Peyer's patch (tissue), 4 donors: ENCODE data around the gene POU2AF1.

Experiments
- CTCF ChIP-seq, 6 experiments: fragments of 450-650 bp in 4 of 6; fragments of 200-600 bp in 2 of 6; sonication (generic) in 1 of 6; IDR thresholded peaks; one replicate each; pipeline ENCODE4 v1.5.1; 2017 to 2019; ENCODE audit warnings: antibody characterized with exemption in 6 of 6, mild to moderate bottlenecking in 3 of 6, moderate library complexity in 1 of 6
- POLR2A ChIP-seq, 2 donors: fragments of 450-650 bp; IDR thresholded peaks; one replicate each; pipeline ENCODE4 v1.5.1; 2017; ENCODE audit warnings: antibody characterized with exemption in 2 of 2, mild to moderate bottlenecking in 2 of 2, moderate library complexity in 2 of 2

- TF ChIP-seq POLR2A (IDR thresholded peaks at IDR 0.05) (no peak), CTCF (IDR thresholded peaks at IDR 0.05) (no peak)
Measured at GRCh38 chr11:111410951-111411350, 31.9 kb upstream of the POU2AF1 start.
